HL-60 (cell line): ENCODE measurements around the gene GUCY1A2.
A peak's percentile ranks its signal among the peaks of the same experiment; 100 is the strongest.

Experiments
- POLR2AphosphoS5 ChIP-seq: IDR thresholded peaks from 2 replicates; pipeline ENCODE4 v1.6.1; 2012; ENCODE audit warnings: low read depth
- TF ChIP-seq, protein P1 (sequence below): IDR thresholded peaks from one replicate; pipeline ENCODE4 v1.5.1; 2011; ENCODE audit warnings: low read length, control low read depth, inconsistent platforms; ENCODE audit not compliant: insufficient read depth
- TF ChIP-seq, protein P2 (sequence below): IDR thresholded peaks from 2 replicates; pipeline ENCODE4 v1.6.1; 2012; ENCODE audit warnings: low read depth; ENCODE audit not compliant: insufficient replicate concordance

DNA sequence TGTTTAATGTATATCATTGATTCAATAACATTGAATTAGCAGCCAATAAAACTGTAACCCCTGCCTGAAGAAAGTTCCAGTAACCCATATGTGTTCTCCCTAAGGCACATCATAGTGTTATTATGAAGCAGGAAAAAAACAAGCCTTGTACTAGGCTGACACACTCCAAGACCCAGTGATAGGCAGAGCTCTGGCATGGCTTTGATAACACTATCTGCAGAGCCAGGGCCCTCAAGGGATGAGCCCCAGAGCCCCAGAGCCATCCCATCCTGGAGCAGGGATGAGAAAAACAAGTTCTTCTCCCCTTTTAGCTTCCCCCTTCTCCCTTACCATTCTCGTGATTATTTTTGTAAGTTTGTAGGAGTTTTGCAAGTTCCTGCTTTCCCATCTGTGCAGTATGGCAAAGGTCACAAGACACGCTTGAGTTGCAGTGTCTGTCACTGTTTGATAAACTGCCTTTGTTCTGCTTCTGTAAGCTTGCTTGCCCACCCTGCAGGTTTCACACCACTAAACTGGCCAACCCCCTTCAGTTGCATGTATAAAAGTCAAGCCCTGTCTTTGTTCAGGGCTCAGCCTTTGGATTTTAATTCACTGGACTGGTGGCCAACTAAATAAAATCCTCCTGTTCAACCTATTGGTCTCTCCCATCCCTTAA is 22.3 kb upstream of the GUCY1A2 start:
- TF ChIP-seq, protein P1, sequence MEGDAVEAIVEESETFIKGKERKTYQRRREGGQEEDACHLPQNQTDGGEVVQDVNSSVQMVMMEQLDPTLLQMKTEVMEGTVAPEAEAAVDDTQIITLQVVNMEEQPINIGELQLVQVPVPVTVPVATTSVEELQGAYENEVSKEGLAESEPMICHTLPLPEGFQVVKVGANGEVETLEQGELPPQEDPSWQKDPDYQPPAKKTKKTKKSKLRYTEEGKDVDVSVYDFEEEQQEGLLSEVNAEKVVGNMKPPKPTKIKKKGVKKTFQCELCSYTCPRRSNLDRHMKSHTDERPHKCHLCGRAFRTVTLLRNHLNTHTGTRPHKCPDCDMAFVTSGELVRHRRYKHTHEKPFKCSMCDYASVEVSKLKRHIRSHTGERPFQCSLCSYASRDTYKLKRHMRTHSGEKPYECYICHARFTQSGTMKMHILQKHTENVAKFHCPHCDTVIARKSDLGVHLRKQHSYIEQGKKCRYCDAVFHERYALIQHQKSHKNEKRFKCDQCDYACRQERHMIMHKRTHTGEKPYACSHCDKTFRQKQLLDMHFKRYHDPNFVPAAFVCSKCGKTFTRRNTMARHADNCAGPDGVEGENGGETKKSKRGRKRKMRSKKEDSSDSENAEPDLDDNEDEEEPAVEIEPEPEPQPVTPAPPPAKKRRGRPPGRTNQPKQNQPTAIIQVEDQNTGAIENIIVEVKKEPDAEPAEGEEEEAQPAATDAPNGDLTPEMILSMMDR, result no peak
- TF ChIP-seq POLR2AphosphoS5, result peak; percentile 91
- TF ChIP-seq, protein P2, sequence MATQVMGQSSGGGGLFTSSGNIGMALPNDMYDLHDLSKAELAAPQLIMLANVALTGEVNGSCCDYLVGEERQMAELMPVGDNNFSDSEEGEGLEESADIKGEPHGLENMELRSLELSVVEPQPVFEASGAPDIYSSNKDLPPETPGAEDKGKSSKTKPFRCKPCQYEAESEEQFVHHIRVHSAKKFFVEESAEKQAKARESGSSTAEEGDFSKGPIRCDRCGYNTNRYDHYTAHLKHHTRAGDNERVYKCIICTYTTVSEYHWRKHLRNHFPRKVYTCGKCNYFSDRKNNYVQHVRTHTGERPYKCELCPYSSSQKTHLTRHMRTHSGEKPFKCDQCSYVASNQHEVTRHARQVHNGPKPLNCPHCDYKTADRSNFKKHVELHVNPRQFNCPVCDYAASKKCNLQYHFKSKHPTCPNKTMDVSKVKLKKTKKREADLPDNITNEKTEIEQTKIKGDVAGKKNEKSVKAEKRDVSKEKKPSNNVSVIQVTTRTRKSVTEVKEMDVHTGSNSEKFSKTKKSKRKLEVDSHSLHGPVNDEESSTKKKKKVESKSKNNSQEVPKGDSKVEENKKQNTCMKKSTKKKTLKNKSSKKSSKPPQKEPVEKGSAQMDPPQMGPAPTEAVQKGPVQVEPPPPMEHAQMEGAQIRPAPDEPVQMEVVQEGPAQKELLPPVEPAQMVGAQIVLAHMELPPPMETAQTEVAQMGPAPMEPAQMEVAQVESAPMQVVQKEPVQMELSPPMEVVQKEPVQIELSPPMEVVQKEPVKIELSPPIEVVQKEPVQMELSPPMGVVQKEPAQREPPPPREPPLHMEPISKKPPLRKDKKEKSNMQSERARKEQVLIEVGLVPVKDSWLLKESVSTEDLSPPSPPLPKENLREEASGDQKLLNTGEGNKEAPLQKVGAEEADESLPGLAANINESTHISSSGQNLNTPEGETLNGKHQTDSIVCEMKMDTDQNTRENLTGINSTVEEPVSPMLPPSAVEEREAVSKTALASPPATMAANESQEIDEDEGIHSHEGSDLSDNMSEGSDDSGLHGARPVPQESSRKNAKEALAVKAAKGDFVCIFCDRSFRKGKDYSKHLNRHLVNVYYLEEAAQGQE, result no peak
